Endothelial cell of umbilical vein (primary cell): ENCODE results near the gene SNPH. TPM values are rescaled to one million over a fixed set of nuclear protein-coding genes. Genes with fewer than 3 reads are reported as not detected.

ENCODE experiments used
- BruUV-seq: library from RNA; stranded (reverse); fragments of 400-500 nt; replicated peaks from 2 replicates; lab custom pipeline; 2021; lab: Mats Ljungman, UMichigan
- CTCF ChIA-PET: fragments of 300-600, 350-600 bp; sonication (Branson Sonifier 250); formaldehyde crosslinking; loops from one replicate; lab custom pipeline; 2021; ENCODE audit warnings: antibody characterized with exemption, inconsistent platforms; lab: Charles Lee
- POLR2A ChIA-PET: fragments of 300-600, 350-600 bp; sonication (Branson Sonifier 250); formaldehyde crosslinking; loops from one replicate; lab custom pipeline; 2021; ENCODE audit warnings: antibody characterized with exemption, inconsistent platforms; lab: Charles Lee
- DNase-seq: peaks from one replicate; pipeline ENCODE4 v3.0.0-alpha.2; 2011; ENCODE audit warnings: low read depth, low spot score
- FAIRE-seq: peaks from 2 replicates; lab custom pipeline; 2011; peaks lifted over from hg19 to GRCh38; lab: Jason Lieb, UNC
- H2AFZ ChIP-seq: 2 replicates; pipeline ENCODE4 v1.6.0; 2012; ENCODE audit warnings: low read depth, low read length, control low read depth, inconsistent platforms
- H3K27ac ChIP-seq: 2 replicates; pipeline ENCODE4 v1.5.1; 2011; ENCODE audit warnings: low read depth, mild to moderate bottlenecking, control low read depth, low read length, moderate library complexity; ENCODE audit not compliant: insufficient read depth
- H3K27me3 ChIP-seq, 2 experiments: 2 replicates each; pipeline versions ENCODE4 v1.6.0 to v1.6.1; 2011; ENCODE audit warnings: low read length in 2 of 2, mixed read lengths in 1 of 2; ENCODE audit not compliant: control insufficient read depth in 2 of 2, insufficient read depth in 2 of 2
- H3K36me3 ChIP-seq, 2 experiments: 2 replicates in 1 of 2; 3 replicates in 1 of 2; pipeline ENCODE4 v1.5.1; 2011; ENCODE audit warnings: low read length in 2 of 2, mild to moderate bottlenecking in 1 of 2, moderate library complexity in 1 of 2; ENCODE audit not compliant: control insufficient read depth in 2 of 2, insufficient read depth in 2 of 2; ENCODE audit errors: extremely low read depth in 1 of 2
- H3K4me1 ChIP-seq: 3 replicates; pipeline ENCODE4 v1.5.1; 2011; ENCODE audit warnings: mild to moderate bottlenecking, low read length; ENCODE audit not compliant: control insufficient read depth, insufficient read depth; ENCODE audit errors: extremely low read depth
- H3K4me2 ChIP-seq: 2 replicates; pipeline ENCODE4 v1.6.1; 2011; ENCODE audit warnings: low read length, control low read depth, mixed read lengths; ENCODE audit not compliant: insufficient read depth
- H3K4me3 ChIP-seq, 3 experiments: fragments of 200-600 bp in 1 of 3; sonication (generic), shearing (Covaris generic) in 1 of 3; replicated peaks in 1 of 3; 2 replicates each; pipeline ENCODE4 v1.5.1; 2011 to 2016; ENCODE audit warnings: control low read depth in 3 of 3, low read length in 3 of 3, mild to moderate bottlenecking in 2 of 3, inconsistent platforms in 1 of 3, low read depth in 1 of 3, moderate library complexity in 1 of 3; ENCODE audit not compliant: insufficient read depth in 1 of 3
- H3K79me2 ChIP-seq: 2 replicates; pipeline ENCODE4 v1.6.0; 2012; ENCODE audit warnings: low read length, inconsistent platforms; ENCODE audit not compliant: control insufficient read depth, insufficient read depth
- H3K9ac ChIP-seq: replicated peaks from 2 replicates; pipeline ENCODE3; 2011; ENCODE audit warnings: low read length, control low read depth; ENCODE audit not compliant: insufficient read depth; ENCODE audit errors: extremely low read depth
- H3K9me1 ChIP-seq: replicated peaks from 3 replicates; pipeline ENCODE4 v1.6.0; 2011; ENCODE audit warnings: mild to moderate bottlenecking, low read length; ENCODE audit not compliant: control insufficient read depth, insufficient read depth; ENCODE audit errors: extremely low read depth
- H3K9me3 ChIP-seq: replicated peaks from 2 replicates; pipeline ENCODE4 v1.5.1; 2012; ENCODE audit warnings: low read length, inconsistent platforms; ENCODE audit not compliant: control insufficient read depth, insufficient read depth
- H4K20me1 ChIP-seq: replicated peaks from 2 replicates; pipeline ENCODE3; 2011; ENCODE audit warnings: mild to moderate bottlenecking, low read length; ENCODE audit not compliant: control insufficient read depth, insufficient read depth; ENCODE audit errors: extremely low read depth
- EZH2 ChIP-seq: IDR thresholded peaks from 2 replicates; pipeline ENCODE4 v1.6.1; 2012; ENCODE audit warnings: borderline replicate concordance, low read depth, mild to moderate bottlenecking, moderate library complexity, low read length, inconsistent platforms; ENCODE audit not compliant: severe bottlenecking
- FOS ChIP-seq: IDR thresholded peaks from 2 replicates; pipeline ENCODE4 v1.6.1; 2011; ENCODE audit warnings: mild to moderate bottlenecking, low read length, moderate library complexity, borderline replicate concordance; ENCODE audit not compliant: insufficient read depth
- GATA2 ChIP-seq: IDR thresholded peaks from 2 replicates; pipeline ENCODE4 v1.7.0; 2011; ENCODE audit warnings: low read depth, mild to moderate bottlenecking, moderate library complexity, mixed read lengths, low read length; ENCODE audit not compliant: insufficient read length, insufficient read depth
- JUN ChIP-seq: IDR thresholded peaks from 2 replicates; pipeline ENCODE4 v1.6.1; 2011; ENCODE audit warnings: borderline replicate concordance, low read depth; ENCODE audit not compliant: insufficient read length, insufficient read depth
- MYC ChIP-seq: IDR thresholded peaks from one replicate; pipeline ENCODE4 v1.6.1; 2011; ENCODE audit warnings: mild to moderate bottlenecking, low read depth, low read length
- POLR2A ChIP-seq: IDR thresholded peaks from 2 replicates; pipeline ENCODE4 v1.6.1; 2012; ENCODE audit warnings: low read depth, mild to moderate bottlenecking, control low read depth, low read length
- POLR2AphosphoS5 ChIP-seq: IDR thresholded peaks from 2 replicates; pipeline ENCODE4 v1.6.1; 2012; ENCODE audit warnings: low read depth, mild to moderate bottlenecking, control low read depth, low read length, moderate library complexity; ENCODE audit not compliant: insufficient read depth
- dilution Hi-C: fragments of 300-500 bp; cut with MboI; formaldehyde crosslinking; loops from one replicate; pipeline ENCODE4 v1.15.0; 2019; ENCODE audit warnings: low sequenced_read_pairs; ENCODE audit not compliant: extremely low pct_ligation_motif_present
- intact Hi-C: fragments of 100-400 bp; cut with micrococcal nuclease; formaldehyde crosslinking; loops from one replicate; pipeline ENCODE4 v1.10.0; 2022
- polyA plus RNA-seq, 4 experiments: library from polyadenylated mRNA; depleted of rRNA in 3 of 4; stranded (reverse) in 3 of 4; unstranded in 1 of 4; fragments of >200 nt; gene quantifications; 2 replicates each; pipeline versions ENCODE4 v1.2.1 to v1.2.3, GENCODE V29; 2011 to 2012; ENCODE audit warnings: missing spikeins in 1 of 4
- total RNA-seq: library from RNA; stranded (reverse); gene quantifications from 2 replicates; pipeline ENCODE4 v1.2.3, GENCODE V29; 2021
- TF ChIP-seq, protein P1 (sequence below): IDR thresholded peaks from 2 replicates; pipeline ENCODE4 v1.6.1; 2011; ENCODE audit not compliant: insufficient read depth, insufficient read length
- TF ChIP-seq, protein P2 (sequence below), 2 donors: IDR thresholded peaks; 1 replicate in 1 of 2; 2 replicates in 1 of 2; pipeline ENCODE4 v1.5.1; 2011; ENCODE audit warnings: low read length in 2 of 2, mild to moderate bottlenecking in 2 of 2, moderate library complexity in 2 of 2, control low read depth in 1 of 2, inconsistent platforms in 1 of 2, low read depth in 1 of 2; ENCODE audit not compliant: insufficient read depth in 1 of 2; ENCODE audit errors: extremely low read depth in 1 of 2

SNPH gene
- total and polyA plus RNA-seq, 2 donors (not counting 3 experiments of a cell fraction or from before 2014, with no cell fraction given), result 2.3 to 5.5 TPM

DNA sequence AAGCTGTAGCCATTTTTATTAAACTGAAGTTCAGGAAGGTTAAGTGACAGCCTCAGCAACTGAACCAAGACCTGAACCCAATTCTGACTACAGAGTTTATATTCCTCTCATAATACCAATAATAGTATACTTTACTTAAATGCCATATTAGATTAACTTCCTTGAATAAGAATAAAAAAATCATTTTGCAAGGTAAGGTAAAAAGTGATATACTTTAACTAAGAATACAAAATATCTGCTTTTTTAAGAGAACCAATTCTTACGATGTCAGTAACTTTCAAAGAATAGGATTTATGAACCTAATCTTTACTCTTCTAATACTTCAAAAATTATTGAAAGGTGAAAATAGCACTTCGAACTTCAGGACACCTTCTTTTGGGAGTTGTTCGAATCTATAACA is 36.6 kb upstream of the SNPH start:
- H3K4me1 ChIP-seq, result peaks cover 6% of the 10 kb centered on the region
- CTCF ChIA-PET, result interaction anchor here (1.3 kb wide), 1 partner anchor 10 kb away, joined by 3 read pairs; no protein-coding TSS in a partner anchor
- TF ChIP-seq JUN (no peak), FOS (no peak), POLR2A (no peak), GATA2 (no peak), POLR2AphosphoS5 (no peak), MYC (no peak), EZH2 (no peak)
- TF ChIP-seq, protein P1, sequence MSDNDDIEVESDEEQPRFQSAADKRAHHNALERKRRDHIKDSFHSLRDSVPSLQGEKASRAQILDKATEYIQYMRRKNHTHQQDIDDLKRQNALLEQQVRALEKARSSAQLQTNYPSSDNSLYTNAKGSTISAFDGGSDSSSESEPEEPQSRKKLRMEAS, result no peak
- TF ChIP-seq, protein P2, sequence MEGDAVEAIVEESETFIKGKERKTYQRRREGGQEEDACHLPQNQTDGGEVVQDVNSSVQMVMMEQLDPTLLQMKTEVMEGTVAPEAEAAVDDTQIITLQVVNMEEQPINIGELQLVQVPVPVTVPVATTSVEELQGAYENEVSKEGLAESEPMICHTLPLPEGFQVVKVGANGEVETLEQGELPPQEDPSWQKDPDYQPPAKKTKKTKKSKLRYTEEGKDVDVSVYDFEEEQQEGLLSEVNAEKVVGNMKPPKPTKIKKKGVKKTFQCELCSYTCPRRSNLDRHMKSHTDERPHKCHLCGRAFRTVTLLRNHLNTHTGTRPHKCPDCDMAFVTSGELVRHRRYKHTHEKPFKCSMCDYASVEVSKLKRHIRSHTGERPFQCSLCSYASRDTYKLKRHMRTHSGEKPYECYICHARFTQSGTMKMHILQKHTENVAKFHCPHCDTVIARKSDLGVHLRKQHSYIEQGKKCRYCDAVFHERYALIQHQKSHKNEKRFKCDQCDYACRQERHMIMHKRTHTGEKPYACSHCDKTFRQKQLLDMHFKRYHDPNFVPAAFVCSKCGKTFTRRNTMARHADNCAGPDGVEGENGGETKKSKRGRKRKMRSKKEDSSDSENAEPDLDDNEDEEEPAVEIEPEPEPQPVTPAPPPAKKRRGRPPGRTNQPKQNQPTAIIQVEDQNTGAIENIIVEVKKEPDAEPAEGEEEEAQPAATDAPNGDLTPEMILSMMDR (IDR thresholded peaks at IDR 0.05; ENCODE audit: extremely low read depth in 1 of 2, insufficient read depth in 1 of 2, low read depth in 1 of 2, low read length in 2 of 2), result no peak
- no peak overlapping the region for H3K4me2 ChIP-seq
- no peak overlapping the region for H3K27ac ChIP-seq
- FAIRE-seq (no peak), DNase-seq (no peak)
- dilution Hi-C loops, result no loop called here
- BruUV-seq, result no TSS peak
- H3K9me1 ChIP-seq, result no peaks in the 10 kb centered on the region
- POLR2A ChIA-PET, result no interaction called here
- no peak overlapping the region for H3K4me3 ChIP-seq
- peaks cover 0 to 25% of the 10 kb centered on the region in 2 experiments for H3K27me3 ChIP-seq
- H3K9me3 ChIP-seq, result no peaks in the 10 kb centered on the region
- no peaks in the 10 kb centered on the region for H3K36me3 ChIP-seq
- H4K20me1 ChIP-seq, result no peaks in the 10 kb centered on the region
- no peaks in the 10 kb centered on the region for H3K79me2 ChIP-seq
- no peak overlapping the region for H2AFZ ChIP-seq
- no peak overlapping the region for H3K9ac ChIP-seq
- intact Hi-C loops, result loop anchor here (5.0 kb wide), 5 partner anchors 38 to 163 kb away; partner anchors contain the start of genes FKBP1A, PSMF1 and SNPH
